Measurements from ENCODE around the gene TCF7.

The TCF7 gene

DNA sequence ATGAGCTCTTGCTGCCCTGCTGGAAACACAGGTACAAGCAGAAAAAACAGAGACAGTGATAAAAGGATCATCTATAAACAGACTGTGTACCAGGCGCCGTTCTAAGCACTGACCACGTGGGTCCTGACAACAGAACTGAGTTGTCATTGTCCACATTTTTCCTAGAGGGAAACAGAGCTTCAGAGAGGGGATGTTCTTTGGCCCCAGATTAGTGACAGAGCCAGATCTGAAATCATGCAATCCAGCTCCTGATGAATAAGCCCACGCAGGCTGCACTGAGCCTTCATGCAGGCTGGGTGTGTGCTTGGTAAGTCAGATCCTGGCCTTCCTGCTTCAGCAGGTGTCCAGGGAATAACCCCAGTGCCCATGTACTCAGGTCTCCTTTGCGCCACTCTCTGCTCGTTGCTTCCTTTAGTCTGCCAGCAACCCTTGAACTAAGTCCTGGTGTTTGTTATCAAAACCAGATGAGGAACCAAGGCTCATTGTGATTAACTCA lies 22.8 kb upstream of the TCF7 start:
- DNase-seq, result no peak

DNA sequence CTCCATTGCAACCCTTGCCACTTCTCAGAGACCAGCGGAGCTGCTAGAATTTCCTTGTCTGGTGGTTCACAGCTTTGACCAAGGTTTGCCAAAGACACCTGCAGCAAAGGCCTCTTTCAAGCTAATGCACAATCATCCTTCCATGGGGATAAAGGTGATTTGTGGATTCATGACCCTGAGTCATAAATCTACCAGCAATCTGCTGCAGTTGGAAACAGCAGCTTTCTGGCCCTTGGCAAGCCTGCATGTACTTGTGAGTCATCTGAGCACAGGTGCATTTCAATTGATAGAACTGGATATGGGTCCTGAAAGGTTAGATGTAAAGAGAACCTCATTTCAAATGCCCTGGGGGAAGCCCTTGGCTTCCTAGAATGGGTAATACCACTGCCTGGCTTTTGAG lies 21.6 kb upstream of the TCF7 start:
- DNase-seq, result no peak

DNA sequence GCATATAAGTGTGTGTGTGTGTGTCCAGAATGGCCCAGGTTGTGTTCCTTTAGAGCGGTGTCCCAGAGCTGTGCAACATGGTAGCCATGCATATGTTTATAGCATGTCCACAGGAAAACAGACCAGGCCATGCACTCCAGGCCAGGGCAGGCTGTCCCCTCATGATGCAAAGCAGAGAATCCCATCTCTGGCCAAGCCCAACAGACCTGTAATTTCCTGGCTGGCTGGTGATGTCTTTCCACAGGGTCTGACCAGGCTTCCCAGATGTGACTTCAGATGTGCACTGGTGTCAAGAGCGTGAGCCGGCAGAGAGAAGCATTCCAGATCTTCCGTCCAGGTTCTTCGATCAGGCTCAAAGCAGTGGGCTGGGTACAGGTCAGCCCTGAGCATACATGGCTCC lies 21.1 kb upstream of the TCF7 start:
- no peak for DNase-seq

GRCh38 chr5:134095293-134095692 lies 19.2 kb upstream of the TCF7 start:
- DNase-seq, result no peak

GRCh38 chr5:134095887-134096589 lies 18.4 kb upstream of the TCF7 start:
- DNase-seq, result no peak

DNA sequence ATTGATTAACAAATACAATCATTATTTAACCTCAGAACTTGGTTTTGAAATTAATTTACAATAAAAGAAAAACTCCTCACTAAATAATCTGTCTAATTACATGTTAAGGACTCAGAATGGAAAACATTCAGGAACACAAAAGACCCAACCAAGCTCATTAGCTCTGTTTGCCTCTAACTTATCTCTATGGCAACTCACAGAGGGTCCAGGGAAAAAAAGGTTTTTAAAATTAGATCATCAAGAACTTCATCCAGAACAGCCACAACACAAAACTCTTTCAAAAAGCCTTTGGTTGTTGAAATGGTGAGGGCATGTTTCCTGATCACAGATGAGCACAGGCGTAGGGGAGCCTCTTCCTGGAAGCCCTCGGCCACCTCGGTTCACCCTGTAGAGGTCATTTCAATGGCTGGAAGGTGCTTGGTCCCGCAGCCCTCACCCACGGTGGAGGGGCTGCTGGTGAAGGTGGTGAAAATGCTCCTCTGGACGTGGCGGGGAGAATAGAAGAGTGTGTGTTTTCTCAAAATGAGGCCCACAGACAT lies 17.2 kb upstream of the TCF7 start:
- DNase-seq, result no peak

DNA sequence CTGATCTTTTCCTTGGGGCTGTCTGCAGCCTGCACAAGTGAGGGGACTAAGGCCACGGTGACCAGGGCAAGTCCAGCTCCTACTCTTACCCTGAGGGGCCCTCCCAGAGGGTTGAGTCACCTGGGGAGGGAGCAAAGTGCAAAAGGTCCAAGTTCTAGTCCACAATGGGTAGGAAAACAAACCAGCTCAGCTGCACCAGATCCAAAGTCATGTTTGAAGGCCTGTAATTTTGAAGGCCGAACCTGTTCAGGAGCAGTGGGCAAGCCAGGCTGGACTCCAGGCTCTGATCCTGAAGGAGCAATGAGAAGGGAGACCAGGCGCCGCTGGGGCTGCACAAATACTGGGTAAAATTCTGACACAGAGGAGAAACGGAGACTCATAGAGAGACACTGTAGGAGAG lies 15.8 kb upstream of the TCF7 start:
- no peak for DNase-seq

DNA sequence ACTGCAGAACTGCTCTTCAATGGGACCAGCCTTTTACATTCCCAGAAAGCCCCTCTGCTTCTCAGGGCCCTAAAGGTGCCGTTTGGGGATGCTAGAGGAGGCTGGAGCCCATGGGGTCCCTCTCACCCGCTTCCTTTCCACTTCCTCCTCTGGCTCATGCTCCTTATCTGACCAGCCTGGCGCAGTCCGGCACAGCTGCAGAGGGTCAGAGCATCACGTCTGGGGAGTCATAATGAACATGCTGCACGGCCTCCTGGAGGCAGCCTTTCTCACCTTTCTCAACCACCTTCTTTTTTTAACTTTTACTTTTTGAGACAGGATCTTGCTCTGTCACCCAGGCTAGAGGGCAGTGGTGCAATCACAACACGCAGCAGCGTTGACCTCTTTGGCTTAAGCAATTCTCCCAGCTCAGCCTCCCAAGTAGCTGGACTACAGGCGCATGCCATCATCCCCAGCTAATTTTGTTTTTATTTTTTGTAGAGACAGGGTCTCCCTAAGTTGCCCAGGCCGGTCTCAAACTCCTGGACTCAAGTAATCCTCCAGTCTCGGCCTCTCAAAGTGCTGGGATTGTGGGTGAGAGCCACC lies 15.1 kb upstream of the TCF7 start:
- DNase-seq, result no peak

DNA sequence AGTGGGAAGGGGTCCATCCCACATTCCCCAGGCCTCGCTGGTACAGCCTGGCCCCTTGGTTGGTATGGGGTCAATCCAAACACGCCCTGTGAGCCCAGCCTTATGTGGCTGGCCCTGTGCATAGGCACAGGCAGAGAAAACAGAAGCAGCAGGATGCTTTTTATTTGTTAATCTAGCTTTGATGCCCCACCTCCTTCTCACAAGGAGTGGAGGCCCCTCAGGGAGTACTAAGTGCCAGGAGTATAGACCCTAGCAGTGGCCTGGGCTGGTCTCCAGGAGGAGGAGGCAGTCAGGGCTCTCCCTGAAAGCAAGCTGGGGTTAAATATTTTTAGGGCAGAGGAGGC lies 14.6 kb upstream of the TCF7 start:
- no peak for DNase-seq

DNA sequence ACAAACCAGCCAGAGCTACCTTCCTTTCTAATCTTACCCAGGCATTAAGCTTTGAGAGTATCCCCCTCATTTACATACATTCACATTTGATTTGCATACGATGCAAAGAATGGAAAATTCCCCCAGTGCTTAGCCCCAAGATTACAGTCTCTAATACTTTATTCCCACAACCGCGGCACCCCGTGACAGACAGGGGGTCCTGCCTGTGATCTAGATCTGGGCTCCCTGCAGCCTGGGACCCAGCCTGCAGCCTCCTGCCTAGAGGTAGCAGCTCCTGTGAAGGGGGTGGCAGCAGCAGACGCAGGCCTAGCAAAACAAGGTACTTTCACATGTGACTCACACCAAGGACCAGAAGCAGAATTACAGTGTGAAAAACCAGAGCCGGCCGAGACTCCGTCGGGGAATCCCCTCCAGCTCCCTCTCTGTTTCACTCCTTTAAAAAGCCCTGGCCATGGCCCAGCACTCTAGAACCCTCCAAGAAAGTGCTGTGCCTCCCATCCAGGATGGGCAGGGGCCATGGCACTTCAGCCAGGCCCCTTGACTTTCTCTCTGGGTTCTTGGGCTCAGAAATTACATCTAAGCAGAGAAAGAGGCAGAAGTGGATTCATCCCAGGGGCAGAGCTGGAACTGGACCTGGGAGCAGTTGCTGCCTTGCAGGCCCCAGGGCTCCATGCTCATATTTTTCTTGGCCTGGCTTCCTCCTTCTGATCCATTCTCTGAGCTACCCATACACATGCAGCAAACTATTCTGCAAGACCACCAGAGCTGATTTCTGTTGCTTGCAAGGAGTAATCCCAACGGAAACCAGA lies 14.0 kb upstream of the TCF7 start:
- no peak for DNase-seq

DNA sequence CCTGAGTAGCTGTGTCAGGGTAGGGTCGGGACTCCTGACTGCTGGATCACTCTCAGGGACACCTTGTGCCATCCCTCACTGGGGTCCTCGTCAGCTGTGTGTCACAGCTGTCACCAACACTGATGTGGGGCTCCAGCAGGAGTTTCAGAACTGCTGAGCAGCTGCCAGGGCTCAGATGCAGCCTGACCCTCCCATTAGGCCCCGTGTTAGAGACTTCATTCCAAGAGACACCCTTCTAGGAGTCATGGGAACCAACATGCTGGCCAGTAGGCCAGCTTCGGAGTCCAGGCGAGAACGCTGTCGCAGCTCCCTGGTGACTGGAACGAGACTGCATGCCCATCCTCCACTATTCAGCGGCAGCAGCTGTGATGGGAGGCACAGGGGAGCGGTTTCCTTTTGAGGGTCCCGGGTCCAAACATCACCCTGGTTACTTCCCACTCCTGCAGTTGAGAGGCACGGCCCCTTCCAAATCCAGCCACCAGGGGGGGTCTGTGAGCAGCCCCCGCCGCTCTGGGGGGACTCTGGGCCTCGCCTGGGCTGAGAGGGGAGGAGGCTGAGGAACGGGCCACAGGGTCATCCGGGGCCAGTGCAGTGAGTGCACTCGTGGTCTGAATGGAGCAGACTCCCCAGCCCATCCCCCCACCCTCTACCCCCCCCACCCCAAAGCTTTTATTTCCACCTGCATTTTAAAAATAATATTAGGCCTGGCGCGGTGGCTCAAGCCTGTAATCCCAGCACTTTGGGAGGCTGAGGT lies 12.6 kb upstream of the TCF7 start:
- DNase-seq, result no peak

GRCh38 chr5:134103397-134103796 lies 11.1 kb upstream of the TCF7 start:
- no peak for DNase-seq

DNA sequence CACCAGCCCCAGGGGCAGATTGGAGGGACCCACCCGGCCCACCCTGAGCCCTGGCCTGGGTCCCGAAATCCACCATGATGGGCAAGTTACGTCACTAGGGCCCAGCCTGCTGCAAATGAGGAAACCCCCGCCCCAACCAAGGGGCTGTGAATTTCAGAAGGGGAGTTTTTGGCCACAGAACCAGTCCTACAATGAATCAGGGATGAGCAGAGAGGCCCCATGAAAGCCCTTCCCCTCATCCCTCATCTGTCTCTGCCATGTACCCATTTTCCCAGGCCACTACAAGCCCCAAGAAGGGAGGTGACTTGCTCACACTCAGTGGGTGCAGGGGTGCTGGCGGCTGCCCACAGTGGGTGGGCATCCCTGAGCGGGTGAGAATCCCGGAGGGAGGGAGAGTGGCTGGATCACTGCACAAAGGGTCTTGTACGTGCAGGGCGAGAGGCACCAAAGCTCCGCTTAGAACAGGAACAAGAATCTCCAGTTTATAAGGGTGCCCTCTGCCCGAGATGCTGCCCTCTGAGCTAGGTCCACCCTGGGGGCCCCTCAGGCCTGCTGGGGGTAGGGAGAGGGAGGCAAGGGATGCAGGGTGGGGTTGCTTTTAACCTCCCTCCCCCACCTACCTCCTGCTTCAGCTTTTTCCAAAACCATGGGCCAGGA lies 10.4 kb upstream of the TCF7 start:
- DNase-seq, result no peak

GRCh38 chr5:134106991-134107701 lies 7.3 kb upstream of the TCF7 start:
- DNase-seq, result no peak

- DNase-seq, result no peak
Observed at GRCh38 chr5:134107779-134108178, 6.7 kb upstream of the TCF7 start.

DNA sequence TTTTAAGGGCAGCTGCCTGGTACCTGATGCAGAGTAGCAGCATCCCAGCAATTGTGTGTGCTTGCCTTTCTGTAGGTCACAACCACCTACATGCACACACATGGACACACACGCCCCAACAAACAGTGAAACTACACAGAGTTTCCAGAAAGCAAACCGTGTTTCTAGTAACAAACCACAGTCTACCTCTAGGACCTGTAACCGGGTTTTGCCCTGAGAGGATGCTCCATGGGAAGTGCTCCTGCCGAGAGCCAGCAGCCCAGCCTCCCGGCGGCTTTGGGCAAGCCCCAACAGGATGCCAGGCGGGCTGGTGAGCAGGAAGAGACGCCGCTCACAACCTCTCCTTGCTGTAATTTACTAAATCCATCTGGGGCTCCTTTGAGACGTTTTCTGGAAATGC lies 4.1 kb upstream of the TCF7 start:
- no peak for DNase-seq

GRCh38 chr5:134111741-134112647 lies 2.5 kb upstream of the TCF7 start:
- no peak for DNase-seq

- DNase-seq, result no peak
Observed at GRCh38 chr5:134112726-134113362, 1.6 kb upstream of the TCF7 start.

DNA sequence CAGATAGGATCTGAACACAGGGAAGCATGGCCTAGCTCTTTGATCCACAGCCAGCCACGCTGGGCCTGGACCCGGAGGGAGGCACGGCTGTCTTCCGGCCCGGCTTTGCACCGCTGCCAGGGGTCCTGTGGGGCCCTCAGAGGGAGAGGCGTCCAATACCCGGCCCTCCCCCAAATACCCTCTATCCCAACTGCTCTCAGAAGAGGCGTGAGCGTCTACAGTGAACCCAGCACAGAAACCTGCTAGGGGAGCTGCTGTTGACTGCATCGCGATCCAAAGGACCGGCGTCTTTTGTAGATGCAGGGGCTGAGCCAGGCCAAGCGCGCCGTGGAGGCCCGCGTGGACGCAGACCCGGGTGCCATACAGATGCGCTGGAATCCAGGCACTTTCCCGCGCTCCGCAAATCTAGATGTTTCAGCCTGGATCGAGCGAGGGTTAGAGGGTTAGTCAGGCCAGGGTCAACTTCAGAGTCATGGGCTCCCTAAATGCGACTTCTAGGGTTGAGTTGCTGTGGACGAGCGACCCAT lies 1.1 kb upstream of the TCF7 start:
- DNase-seq, result no peak

All from NCI-H748 treated with DMSO at 0.1 percent for 48 hours (cell line).